ENCODE data around the gene RND3. TPM values are rescaled to one million over a fixed set of nuclear protein-coding genes. Genes with fewer than 3 reads are reported as not detected.

The RND3 gene
- total RNA-seq, 1 donor from 2014 or later: 161 TPM

DNA sequence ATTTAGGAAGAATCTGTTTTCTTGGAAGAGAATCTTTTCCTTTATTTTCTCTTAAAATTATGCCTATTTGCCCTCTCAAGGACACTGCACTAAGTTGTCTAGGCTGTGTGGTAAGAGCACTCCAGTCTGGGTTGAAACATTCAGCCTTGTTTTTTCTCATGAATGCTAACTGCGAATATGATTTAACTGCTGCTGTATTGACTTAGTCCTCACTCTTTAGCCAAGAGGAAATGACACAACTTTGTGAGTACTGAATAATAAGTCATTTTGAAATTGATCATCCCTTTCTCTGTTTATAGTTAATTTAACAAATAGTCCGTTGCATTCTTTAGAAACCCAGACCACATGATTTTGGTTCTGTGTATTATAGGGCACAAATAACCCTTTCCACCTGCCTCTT lies 4.5 kb upstream of the RND3 start:
- peaks cover 4% of the 10 kb centered on the region for H3K4me1 Mint-ChIP-seq (ENCODE audit: unreplicated experiment)

GRCh38 chr2:150491430-150491829 lies 4.0 kb upstream of the RND3 start:
- H3K36me3 Mint-ChIP-seq: peaks cover 11% of the 10 kb centered on the region
- peaks cover 4% of the 10 kb centered on the region for H3K27me3 Mint-ChIP-seq
- DNase-seq (ENCODE audit: extremely low spot score, unreplicated experiment): no peak
- peaks cover 4% of the 10 kb centered on the region for H3K4me1 Mint-ChIP-seq (ENCODE audit: unreplicated experiment)
- no peak overlapping the region for H3K27ac Mint-ChIP-seq
- no peak for TF ChIP-seq CTCF (conservative IDR thresholded peaks at IDR 0.05)
- H3K4me3 Mint-ChIP-seq: no peak overlapping the region
- H3K9me3 Mint-ChIP-seq: no peaks in the 10 kb centered on the region

More for the DNA sequence above, 4.5 kb upstream of the RND3 start:
- no peak overlapping the region for H3K4me3 Mint-ChIP-seq
- DNase-seq (ENCODE audit: extremely low spot score, unreplicated experiment): no peak
- no peak for TF ChIP-seq CTCF (conservative IDR thresholded peaks at IDR 0.05)
- H3K36me3 Mint-ChIP-seq: peaks cover 6% of the 10 kb centered on the region
- peaks cover 4% of the 10 kb centered on the region for H3K27me3 Mint-ChIP-seq
- H3K27ac Mint-ChIP-seq: no peak overlapping the region
- no peaks in the 10 kb centered on the region for H3K9me3 Mint-ChIP-seq

DNA sequence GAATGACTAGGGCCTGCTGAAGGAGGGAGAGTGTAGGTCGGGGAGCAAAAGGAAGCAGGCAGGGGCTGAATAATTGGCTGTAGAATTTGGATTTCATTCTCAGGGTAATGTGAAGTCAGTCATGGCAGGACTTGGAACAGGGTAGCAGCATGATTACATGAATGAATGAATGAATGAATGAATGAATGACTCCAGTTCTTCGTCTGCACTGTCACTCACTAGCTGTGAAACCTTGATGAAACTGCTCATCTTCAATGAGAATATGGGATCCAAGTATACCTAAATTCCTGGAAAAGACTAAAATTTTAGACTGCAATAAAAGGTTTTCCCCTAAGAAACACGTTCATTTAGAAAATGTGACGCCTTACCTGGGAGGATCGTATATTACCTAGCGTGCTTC lies 3.0 kb upstream of the RND3 start:
- TF ChIP-seq CTCF (conservative IDR thresholded peaks at IDR 0.05): no peak
- Mint-ChIP-seq H3K9me3 (no peaks in the 10 kb centered on the region), H3K27me3 (peaks cover 4% of the 10 kb centered on the region), H3K4me1 (ENCODE audit: unreplicated experiment) (peaks cover 4% of the 10 kb centered on the region), H3K36me3 (peaks cover 18% of the 10 kb centered on the region), H3K27ac (no peak overlapping the region), H3K4me3 (no peak overlapping the region)
- DNase-seq (ENCODE audit: extremely low spot score, unreplicated experiment): no peak

DNA sequence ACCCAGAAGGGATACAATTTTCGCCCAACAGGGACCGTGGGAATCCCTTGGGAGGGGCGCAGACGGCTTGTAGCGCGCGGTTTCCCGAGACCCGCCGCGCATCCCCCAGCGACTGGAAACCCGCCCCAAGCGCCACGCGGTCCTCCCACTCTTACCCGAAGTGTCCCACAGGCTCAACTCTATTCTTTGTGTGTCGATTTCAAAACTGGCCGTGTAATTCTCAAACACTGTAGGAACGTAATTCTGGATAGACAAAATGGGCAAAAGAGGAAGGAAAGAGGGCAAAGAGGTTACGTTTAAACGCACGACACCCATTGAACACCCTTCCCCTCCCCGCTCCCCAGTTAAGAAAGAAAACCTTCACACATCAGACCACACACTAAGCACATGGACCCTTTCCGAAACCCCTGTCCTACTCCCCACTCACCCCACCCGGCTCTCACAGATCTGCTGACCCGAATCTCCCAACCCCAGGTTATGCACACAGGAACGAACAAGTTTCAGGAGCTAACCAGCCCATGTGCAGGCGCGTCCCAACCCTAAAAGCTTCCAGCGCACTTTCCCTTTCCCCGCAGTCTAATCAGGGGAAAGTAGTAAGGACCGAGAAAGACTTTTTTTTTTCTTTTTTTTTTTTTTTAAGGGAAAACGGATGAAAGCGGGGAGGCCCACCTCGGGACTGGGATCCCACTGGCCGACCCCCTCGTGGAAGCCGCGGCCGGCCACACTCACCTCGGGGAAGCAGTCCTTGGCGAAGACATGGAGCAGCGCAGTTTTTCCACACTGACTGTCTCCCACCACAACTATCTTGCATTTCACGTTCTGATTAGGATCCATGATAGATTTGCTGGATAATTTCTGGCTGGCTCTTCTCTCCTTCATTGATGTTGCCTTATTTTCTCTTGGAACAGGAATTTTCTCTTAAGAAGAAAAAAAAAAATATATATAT lies 655 bp downstream of the RND3 start:
- Mint-ChIP-seq H3K27me3 (peaks cover 4% of the 10 kb centered on the region), H3K27ac (peak overlapping the region; percentile 98), H3K9me3 (no peaks in the 10 kb centered on the region), H3K4me1 (ENCODE audit: unreplicated experiment) (peaks cover 27% of the 10 kb centered on the region), H3K4me3 (peak overlapping the region; percentile 100), H3K36me3 (peaks cover 45% of the 10 kb centered on the region)
- no peak for TF ChIP-seq CTCF (conservative IDR thresholded peaks at IDR 0.05)
- DNase-seq (ENCODE audit: extremely low spot score, unreplicated experiment): no peak

DNA sequence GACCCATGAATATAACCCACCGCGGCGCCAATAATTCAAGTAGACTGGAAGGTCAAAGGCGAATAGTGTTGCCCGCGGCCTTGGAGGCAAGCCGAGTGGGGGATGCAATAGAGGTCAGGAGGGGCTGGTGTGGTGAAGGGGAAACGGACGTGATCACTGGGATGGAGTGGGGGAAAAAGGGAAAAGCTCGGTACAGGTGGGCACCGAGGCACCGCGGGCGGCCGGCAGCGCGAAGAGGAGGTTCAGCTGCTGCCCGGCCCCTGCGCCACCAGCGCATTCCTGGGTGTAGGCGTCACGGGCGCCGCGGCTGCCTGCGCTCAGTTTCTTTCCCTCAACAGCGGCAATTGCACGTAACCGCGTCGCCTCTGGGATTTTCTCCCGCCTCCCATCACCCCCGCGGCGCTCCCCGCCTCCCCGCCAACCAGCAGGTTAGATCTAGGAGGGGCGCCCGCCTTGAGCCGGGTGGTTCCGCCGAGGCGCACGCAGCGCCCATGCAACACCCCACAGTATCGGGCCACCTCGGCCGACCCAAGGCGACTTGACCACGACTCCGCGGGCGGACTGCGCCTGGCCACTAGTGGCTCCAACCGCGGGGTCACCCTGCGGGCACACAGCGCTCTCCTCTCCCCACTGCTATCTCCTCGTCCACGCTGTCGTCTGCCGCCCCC lies 1.5 kb downstream of the RND3 start:
- DNase-seq (ENCODE audit: extremely low spot score, unreplicated experiment): peak; percentile 76
- peak overlapping the region; percentile 100 for H3K4me3 Mint-ChIP-seq
- H3K4me1 Mint-ChIP-seq (ENCODE audit: unreplicated experiment): peaks cover 35% of the 10 kb centered on the region
- no peaks in the 10 kb centered on the region for H3K9me3 Mint-ChIP-seq
- H3K27ac Mint-ChIP-seq: peak overlapping the region; percentile 98
- peak; percentile 33 for TF ChIP-seq CTCF (conservative IDR thresholded peaks at IDR 0.05)
- H3K36me3 Mint-ChIP-seq: peaks cover 53% of the 10 kb centered on the region
- H3K27me3 Mint-ChIP-seq: peaks cover 4% of the 10 kb centered on the region

Data from type B pancreatic cell (in vitro differentiated cells).